ENCODE results near the gene MEIS1. TPM values are rescaled to one million over a fixed set of nuclear protein-coding genes. Genes with fewer than 3 reads are reported as not detected.
A peak's percentile ranks its signal among the peaks of the same experiment; 100 is the strongest.

Gene MEIS1
- total and polyA plus RNA-seq, 4 donors: 9.0 to 158 (median 41.0) TPM

DNA sequence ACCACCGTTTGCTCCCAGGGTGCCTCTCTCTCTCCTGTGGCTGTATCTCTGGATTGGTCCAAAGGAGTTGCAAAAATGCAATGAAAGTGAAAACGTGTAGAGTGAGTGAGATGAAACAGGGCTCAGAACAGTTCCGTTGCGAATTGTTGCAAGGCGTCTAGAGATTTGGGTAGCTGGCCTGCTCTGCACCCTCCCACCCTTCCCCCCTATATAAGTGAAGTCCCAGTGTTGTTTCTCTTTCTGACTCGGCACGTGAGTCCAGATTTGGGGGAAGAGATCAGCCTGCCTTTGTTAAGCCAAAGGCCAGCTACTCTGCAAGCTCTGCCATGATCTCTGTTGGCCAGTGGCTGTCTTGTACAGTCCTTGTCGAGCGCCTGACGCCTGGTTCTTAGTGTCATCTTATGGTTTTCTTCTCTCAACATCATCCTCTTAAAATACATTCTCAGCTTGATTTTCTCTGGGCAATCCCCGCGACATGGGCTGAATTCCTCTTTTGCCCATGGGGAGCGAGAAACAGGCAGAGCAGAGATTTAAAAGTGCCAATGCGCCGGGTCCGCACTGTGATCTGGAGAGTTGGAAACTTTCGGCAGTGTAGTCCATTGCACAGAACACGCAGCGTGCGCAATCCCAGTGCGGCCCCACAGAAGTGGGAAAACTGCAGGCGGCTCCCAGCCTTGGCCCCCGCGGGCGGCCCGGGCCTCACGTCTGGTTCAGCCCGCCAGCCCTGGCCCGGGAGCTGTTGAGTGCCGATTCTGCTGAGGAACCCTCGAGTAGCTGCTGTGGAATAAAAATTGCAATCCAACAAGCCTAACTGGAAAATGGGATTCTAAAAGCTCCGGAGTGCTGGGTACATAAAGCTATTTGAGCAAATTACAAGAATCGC, 9.3 kb downstream of the MEIS1 start:
- Histone ChIP-seq H3K4me3 (peak overlapping the region; percentile 45), H3K9ac (ENCODE audit: insufficient read depth in 1 of 2, low read length in 2 of 2) (peak overlapping the region; percentile 89 to 100), H3K36me3 (ENCODE audit: control insufficient read depth in 4 of 4, insufficient read depth in 4 of 4, low read length in 4 of 4) (peaks cover 0 to 76% (median 24%) of the 10 kb centered on the region in 4 donors), H3K27ac (ENCODE audit: low read depth in 1 of 2, low read length in 1 of 2) (peak overlapping the region in 1 of 2 donors; percentile 87), H3K9me3 (ENCODE audit: control insufficient read depth in 4 of 4, insufficient read depth in 3 of 4, low read length in 3 of 4) (no peaks in the 10 kb centered on the region), H3K27me3 (ENCODE audit: control insufficient read depth in 3 of 3, insufficient read depth in 3 of 3, low read length in 2 of 3) (peaks cover 0 to 18% (median 0%) of the 10 kb centered on the region in 3 donors), H3K4me1 (ENCODE audit: control insufficient read depth in 5 of 5, insufficient read depth in 5 of 5, low read length in 5 of 5) (peaks cover 3 to 52% (median 4%) of the 10 kb centered on the region in 5 donors)
- ATAC-seq (ENCODE audit: insufficient read depth, low FRiP score) (no peak), DNase-seq (peak; percentile 70 to 87 (median 87))
- WGBS, 2 donors: 27 to 33% methylated on average over 33 of the region's 33 CpGs
- TF ChIP-seq, protein P1, sequence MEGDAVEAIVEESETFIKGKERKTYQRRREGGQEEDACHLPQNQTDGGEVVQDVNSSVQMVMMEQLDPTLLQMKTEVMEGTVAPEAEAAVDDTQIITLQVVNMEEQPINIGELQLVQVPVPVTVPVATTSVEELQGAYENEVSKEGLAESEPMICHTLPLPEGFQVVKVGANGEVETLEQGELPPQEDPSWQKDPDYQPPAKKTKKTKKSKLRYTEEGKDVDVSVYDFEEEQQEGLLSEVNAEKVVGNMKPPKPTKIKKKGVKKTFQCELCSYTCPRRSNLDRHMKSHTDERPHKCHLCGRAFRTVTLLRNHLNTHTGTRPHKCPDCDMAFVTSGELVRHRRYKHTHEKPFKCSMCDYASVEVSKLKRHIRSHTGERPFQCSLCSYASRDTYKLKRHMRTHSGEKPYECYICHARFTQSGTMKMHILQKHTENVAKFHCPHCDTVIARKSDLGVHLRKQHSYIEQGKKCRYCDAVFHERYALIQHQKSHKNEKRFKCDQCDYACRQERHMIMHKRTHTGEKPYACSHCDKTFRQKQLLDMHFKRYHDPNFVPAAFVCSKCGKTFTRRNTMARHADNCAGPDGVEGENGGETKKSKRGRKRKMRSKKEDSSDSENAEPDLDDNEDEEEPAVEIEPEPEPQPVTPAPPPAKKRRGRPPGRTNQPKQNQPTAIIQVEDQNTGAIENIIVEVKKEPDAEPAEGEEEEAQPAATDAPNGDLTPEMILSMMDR (IDR thresholded peaks at IDR 0.05; ENCODE audit: control extremely low read depth, extremely low read depth): no peak

- H3K27me3 ChIP-seq (ENCODE audit: control insufficient read depth in 3 of 3, insufficient read depth in 3 of 3, low read length in 2 of 3): peaks cover 0 to 9% (median 0%) of the 10 kb centered on the region in 3 donors
- H3K4me1 ChIP-seq (ENCODE audit: control insufficient read depth in 5 of 5, insufficient read depth in 5 of 5, low read length in 5 of 5): peaks cover 3 to 62% (median 4%) of the 10 kb centered on the region in 5 donors
- H3K9me3 ChIP-seq (ENCODE audit: control insufficient read depth in 4 of 4, insufficient read depth in 3 of 4, low read length in 3 of 4): no peaks in the 10 kb centered on the region
- ATAC-seq (ENCODE audit: insufficient read depth, low FRiP score) (no peak), DNase-seq (peak; percentile 72 to 75 (median 73))
- peak overlapping the region; percentile 58 for H3K4me3 ChIP-seq
- WGBS, 2 donors: 7 to 18% methylated on average over 52 of the region's 52 CpGs
- H3K9ac ChIP-seq (ENCODE audit: insufficient read depth in 1 of 2, low read length in 2 of 2): peak overlapping the region; percentile 89 to 100
- peaks cover 0 to 66% (median 18%) of the 10 kb centered on the region in 4 donors for H3K36me3 ChIP-seq (ENCODE audit: control insufficient read depth in 4 of 4, insufficient read depth in 4 of 4, low read length in 4 of 4)
- TF ChIP-seq, protein P1 (IDR thresholded peaks at IDR 0.05; ENCODE audit: control extremely low read depth, extremely low read depth): no peak
- H3K27ac ChIP-seq (ENCODE audit: low read depth in 1 of 2, low read length in 1 of 2): peak overlapping the region; percentile 76 to 97
These were observed 10.4 kb downstream of the MEIS1 start for GRCh38 chr2:66445076-66445924.

DNA sequence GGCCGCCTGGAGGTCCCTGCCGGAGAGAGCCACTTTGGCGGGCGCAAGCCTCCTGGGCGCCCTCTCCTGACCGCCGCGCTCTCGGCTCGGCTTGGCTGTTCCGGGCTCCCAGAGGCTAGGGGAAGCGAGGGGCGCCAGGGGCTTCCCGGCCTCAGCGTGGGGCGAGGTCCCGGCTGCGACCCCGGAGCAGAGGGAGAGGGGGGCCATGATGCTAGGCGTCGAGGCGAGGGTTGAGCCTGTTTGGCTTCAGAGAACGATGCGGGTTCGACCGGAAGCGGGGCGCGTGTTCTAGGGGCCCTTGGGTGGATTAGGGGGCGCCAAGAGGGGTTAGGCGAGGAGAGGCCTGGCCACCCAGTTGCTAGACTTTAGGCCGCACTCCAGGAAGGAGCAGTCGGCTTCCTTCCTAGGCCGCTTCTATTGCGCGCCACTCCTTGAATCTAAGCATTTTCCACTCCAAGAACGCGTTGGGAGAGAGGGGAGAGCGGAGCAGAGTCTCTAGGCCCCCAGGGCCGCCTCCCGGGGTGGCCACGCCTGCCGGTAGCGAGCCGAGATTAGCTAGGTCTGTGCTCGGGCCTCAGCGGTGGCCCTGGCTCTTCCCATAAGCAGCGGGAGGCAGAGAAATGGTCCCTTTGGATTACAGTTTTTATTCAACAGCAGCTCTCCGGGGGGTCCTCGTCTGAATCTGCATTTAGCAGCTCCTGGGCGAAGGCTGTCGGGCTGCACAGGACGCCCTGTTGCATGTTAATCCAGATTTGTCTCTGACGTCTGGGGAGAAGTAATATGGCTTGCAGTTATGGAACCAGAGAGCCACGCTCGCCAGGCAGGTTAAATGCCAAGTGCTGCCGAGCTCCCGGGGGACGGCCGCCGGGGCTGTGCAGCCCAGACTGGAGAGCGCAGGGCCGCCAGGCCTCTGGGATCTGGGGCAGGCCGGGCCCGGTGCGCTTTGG, 11.3 kb downstream of the MEIS1 start:
- H3K4me1 ChIP-seq (ENCODE audit: control insufficient read depth in 5 of 5, insufficient read depth in 5 of 5, low read length in 5 of 5): peaks cover 3 to 70% (median 4%) of the 10 kb centered on the region in 5 donors
- H3K9ac ChIP-seq (ENCODE audit: insufficient read depth in 1 of 2, low read length in 2 of 2): peak overlapping the region; percentile 89 to 100
- H3K36me3 ChIP-seq (ENCODE audit: control insufficient read depth in 4 of 4, insufficient read depth in 4 of 4, low read length in 4 of 4): peaks cover 0 to 58% (median 16%) of the 10 kb centered on the region in 4 donors
- H3K9me3 ChIP-seq (ENCODE audit: control insufficient read depth in 4 of 4, insufficient read depth in 3 of 4, low read length in 3 of 4): no peaks in the 10 kb centered on the region
- peak overlapping the region; percentile 46 for H3K4me3 ChIP-seq
- ATAC-seq (ENCODE audit: insufficient read depth, low FRiP score): peak; percentile 21
- TF ChIP-seq, protein P1 (IDR thresholded peaks at IDR 0.05; ENCODE audit: control extremely low read depth, extremely low read depth): no peak
- WGBS, 2 donors: 11 to 25% methylated on average over 66 of the region's 66 CpGs
- peak; percentile 69 to 78 (median 77) for DNase-seq
- peak overlapping the region; percentile 76 to 97 for H3K27ac ChIP-seq (ENCODE audit: low read depth in 1 of 2, low read length in 1 of 2)
- H3K27me3 ChIP-seq (ENCODE audit: control insufficient read depth in 3 of 3, insufficient read depth in 3 of 3, low read length in 2 of 3): peaks cover 0 to 9% (median 0%) of the 10 kb centered on the region in 3 donors
